Stimulated activated CD4-positive, alpha-beta T cell treated with anti-CD3 and anti-CD28 coated beads, Interleukin-15, amount 100 ng/mL, for 48 hours (primary cell): ENCODE measurements around the gene KCNMA1.

ENCODE experiments used
- DNase-seq, 2 donors: peaks; one replicate each; pipeline ENCODE4 v3.0.0-alpha.2; 2020; ENCODE audit warnings: low read depth in 2 of 2

The KCNMA1 gene

DNA sequence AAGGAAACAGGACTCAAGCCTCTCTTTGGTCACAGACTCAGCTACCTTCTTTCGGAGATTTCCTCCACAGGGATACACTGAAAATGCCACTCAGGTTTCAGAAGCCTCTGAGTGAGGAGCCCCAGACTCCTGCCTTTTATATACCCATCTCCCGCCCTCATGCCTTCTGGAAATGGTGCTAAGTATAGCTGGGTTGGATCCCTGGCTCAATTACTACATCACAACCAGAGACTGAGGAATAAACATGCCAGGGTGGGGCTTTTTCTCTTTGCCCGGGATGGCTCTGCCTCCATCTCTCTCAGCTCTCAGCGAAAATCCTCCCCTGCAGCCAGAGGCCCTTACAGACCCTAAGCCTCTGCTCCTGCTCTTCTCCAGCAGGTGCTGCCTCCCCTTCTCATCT lies 299.5 kb downstream of the KCNMA1 start:
- no peak for DNase-seq

DNA sequence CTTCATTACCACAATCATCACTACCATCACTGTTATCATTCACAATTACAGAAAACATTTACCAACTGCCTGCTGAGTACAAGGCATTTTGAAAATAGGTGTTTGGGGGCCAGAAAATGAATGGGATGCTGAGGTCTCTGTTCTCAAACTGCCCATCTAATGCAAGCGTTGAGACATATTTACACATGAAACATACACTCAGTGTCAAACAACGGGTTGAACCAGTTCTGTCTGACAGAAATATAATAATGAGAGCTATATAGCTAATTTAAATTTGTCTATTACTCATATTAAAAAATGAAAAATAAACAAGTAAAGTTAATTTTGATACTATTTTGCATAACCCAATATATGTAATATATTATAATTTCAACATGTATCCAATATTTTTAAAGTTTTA lies 303.1 kb downstream of the KCNMA1 start:
- no peak for DNase-seq

DNA sequence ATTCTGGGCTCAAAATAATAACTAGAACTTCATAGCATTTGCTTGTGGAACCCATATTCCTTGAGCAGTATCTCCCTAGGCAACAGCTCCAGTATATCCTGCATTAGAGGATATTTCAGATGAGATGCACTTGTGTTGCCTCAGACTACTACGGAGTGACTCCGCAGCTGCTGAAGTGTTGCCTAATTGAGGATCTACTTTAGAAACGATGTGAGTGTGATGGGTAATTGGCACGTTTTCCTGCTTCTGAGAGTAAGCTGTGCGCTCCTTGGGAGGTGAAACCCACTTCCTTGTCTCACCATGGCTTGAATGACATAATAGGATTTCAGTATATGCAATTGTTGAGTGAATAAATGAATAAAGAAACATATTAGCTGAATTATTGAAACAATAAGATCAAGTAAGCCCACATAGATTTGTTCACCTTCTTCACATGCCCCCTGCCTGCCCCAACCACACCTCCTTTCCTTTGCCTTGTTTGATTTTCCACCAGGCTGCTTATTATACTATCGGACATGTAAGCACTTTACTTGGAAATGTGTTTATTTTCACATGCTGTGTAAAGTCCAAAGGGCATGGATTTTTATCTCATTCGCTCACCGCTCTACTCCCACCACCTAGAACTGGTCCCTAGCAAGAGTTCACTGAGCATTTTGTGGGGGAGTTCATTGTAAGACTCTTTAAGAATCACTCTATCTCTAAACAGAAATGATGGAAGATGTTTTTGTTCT lies 303.8 kb downstream of the KCNMA1 start:
- no peak for DNase-seq

DNA sequence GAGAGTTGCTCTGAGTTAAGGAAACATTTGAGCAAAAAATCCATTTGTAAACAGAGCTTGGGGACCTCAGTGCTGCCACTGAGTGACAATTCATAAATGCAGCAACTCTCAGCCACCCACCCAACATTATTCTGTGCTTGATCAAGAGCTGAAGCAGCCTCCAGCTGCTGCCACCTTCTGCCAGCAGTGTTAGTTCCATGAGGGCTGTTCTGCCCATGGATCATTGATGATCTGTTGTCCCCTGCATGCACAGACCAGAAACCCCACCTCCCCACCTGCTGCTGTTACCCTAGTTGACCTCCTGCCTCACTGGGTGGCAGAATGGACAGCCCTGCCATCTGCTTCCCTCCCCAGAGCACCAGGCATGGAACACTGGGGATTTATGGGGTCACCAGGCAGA lies 305.4 kb downstream of the KCNMA1 start:
- DNase-seq, result no peak

DNA sequence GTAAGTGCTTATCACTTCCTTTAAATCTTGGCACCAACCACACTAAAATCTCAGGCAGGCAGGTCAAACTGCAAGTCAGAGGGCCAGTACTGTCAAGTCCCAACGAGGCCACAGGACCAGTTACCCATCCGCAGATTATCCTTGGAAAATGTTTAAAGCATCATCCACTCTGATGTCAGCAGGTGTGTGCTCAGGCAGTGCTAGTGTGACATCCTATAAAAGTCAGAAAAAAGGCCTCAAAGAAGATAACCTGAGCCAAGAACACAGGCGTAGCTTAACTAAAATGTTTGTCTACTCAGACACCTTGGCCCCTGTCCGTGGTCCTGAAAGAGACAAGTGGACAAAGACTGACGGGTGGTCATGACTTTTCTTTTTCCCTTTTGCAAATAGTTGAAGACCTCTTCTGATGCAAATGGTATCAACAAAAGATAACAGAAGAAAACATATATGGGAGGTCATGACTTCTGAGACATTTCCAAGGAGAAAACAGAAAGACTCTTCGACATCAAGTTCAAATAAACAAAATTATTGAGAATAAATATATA lies 309.3 kb downstream of the KCNMA1 start:
- peak in 1 of 2 donors; percentile 3 for DNase-seq

DNA sequence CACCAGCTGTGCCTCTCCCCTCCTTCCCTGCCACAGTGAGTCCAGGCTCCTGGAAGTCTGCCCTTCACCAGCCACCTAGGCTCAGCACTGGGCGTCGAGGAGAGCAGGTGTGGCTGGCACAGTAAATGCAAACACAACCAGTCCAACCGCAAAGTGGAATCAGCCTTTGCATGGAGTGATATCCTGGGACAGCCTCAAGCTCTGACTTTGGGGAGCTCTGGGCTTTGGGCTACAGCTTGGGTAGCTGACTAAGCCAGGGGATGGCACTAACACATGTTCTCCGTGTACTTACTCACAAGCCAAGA lies 312.4 kb downstream of the KCNMA1 start:
- DNase-seq, result no peak

DNA sequence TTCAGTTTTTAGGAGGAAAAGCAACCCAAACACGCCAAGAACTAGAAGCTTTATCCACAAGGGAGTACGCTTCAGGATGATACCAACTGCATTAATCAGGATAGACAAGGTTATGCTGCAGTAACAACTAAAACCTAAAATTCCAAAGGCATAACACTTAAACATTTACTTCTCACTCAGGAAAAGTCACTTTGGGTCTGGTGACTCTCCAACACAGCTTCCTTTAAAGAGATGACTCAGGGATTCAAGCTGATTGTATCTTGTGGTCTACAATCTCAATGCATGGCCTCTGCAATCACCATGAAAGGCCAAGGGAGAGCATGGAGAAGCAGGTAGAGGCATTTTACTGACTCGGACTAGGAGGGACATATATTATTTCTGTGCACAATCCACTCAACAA lies 315.8 kb downstream of the KCNMA1 start:
- no peak for DNase-seq

DNA sequence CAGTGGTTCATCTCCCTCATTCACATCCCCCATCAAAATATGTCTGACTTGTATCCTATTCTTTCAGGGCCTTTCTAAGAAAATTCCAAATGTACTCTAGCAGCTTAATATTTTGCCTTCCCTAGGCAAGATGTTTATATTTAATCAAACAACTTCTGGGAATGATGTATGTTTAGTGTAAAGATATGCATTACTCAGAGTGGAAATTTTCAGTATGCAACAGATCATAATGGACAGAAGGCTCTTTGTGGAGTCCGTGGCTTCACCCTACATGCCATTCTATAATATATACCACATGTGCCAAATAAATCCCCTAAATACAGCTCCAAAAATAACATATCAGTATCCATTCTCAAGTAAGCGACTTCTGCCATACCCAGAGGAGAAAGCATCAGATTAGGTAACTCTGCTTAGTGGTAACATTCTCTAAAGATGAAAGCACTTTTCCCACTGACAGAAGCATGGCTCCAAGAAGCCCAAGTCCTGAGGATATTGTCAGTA lies 316.6 kb downstream of the KCNMA1 start:
- DNase-seq, result no peak

DNA sequence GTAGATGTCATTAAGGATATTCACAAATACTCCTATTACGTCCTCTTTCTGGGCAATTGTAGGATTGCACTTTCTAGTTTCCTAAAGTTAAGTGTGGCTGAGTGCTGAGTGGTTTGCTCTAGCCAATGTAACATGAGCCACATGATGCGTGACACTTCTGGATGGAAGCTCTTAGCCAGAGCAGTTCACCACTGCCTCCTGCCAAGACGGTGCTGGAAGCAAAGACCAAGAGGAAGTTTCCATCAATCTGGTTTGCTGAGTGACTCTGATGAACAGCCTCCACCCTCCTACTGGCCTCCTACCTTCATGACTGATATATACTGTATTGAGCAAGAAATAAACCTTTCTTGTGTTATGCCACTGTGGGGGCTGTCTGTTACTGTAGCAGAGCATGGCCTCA lies 318.1 kb downstream of the KCNMA1 start:
- no peak for DNase-seq

DNA sequence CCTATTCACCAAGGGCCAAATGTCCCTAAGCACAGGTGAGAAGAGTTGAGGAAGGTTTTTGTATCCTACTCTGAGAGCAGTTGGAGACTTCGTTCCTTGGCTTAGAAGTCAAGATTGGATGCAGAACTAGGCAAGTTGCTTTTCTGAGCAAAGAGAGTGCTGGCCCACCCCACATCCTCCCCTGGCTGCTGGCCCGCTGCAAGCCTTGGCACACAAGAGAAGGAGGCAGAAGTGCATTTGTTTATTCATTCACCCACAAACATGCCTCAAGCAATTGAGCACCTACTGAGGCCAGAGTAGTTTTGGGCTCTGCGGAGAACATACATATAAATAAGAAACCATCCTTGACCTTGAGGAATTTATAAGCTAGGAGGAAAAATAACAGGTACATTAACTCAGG lies 318.9 kb downstream of the KCNMA1 start:
- DNase-seq, result no peak

DNA sequence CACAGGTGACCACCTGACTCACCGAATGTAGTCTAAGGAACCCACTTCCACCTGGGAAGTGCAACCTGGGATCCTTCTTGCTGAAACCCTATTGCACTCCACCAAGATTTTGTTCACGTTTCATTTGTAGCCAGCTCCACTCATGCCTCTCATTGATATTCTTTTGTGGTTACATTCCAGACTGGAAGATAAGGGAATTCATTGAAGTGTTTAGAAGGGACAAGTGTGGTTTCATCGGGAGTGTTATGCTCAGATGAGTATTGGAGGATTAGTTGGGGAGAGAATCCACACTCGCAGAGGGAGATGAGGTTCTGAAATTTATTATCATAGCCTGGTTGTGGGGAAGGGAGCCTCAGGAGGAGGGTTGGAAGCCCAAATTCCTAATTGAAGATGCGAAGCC lies 320.4 kb downstream of the KCNMA1 start:
- no peak for DNase-seq

DNA sequence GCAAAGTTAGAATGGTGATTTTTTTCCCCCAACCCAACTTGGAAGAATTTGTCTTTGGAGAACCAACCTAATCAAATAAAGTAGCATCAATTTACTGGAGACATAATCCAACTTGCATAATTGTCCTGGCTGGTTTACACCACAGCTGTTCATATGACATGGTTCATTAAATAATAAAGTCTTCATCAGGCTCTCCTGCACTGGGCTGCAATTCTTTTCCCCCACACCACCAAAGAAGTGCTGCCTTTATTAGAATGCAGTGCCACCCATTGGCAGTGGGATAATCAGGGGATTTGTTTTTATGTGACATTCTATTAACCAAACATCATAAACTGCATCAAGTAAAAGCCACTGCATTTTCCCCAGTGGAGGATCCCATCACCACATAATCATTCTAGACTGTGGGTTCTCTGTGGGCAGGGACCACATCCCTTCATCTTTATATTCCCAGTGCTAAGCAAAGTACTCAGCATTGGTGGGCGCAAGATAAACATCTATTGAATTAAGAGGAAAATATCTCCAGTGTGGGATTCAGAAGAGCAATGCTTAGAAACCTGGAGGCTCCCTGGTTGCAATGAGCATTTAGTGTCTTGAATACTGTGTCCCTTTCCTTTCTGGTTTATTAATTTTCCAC lies 322.0 kb downstream of the KCNMA1 start:
- no peak for DNase-seq

DNA sequence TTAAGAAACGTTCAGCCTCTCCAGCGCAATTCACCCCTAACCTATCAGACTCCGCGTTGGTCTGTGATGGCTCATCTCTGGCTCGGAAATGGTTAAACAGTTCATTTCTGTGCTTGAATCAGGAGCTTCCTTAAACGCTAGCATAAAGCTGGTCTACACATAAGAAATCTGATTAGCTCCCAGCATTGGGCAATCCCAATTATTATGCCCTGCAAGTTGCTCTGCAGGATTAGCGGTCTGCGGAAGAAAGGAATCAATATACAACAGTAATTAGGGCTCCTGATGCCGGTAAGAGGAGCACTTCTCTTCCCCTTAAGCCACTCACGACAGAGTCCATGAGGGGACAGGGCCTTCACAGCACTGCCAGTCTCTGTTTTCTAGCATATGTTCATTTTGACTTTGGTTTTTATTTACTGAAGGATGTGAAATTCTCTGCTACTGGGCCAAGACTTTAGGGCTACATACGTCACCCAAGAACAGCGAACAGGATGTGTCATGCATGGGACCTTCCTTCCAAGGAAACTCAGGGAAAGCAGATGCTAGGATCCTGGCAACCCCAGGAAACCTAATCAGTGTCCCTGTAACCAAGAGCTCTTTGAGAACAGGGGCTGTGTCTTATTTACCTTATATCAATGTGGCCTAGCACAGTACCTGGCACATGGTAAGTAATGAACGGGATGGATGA lies 324.4 kb downstream of the KCNMA1 start:
- no peak for DNase-seq

DNA sequence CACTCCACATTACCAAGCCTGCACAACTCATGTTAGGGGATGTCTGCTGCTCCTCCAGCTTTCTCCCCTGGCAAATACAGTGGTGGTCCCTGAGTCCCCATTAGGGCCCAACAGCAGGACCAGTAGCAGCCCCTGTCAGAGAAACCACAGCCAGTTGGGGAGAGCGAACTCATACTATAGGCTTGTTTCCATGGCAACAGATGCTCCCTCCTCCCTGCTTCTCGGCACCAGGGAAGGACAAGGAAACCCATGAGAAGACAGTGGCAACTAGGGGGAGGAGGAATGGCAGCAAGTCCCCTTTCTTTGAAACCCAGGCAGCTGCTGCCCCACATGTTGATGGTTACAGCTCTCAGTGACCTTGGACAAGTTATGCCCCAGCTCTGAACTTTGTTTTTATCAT lies 326.4 kb downstream of the KCNMA1 start:
- DNase-seq, result no peak

DNA sequence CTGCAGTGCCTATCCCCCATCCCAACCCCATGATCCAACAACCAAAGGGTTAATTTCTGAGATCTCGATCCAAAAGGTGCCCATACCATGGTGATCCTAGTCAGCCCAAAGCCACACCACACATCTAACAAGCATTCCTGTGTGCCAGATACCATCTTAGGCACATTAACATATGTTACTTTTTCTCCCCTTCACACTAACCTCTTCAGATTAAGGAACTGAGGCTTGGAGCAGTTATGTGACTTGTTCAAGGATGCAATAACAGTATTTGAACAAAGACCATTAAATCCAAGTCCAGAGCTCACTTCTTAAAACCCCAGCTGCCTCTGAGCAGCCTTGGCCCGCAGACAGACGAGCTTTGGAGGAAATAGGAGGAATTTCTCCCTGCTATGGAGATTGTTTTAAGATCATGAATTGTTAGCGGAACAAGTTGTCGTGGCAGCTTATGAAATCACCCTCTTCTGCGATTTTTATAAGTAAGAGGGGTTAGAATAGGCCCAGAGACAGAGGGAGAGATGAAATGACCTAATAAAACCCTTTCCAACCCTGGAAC lies 327.2 kb downstream of the KCNMA1 start:
- DNase-seq, result no peak

DNA sequence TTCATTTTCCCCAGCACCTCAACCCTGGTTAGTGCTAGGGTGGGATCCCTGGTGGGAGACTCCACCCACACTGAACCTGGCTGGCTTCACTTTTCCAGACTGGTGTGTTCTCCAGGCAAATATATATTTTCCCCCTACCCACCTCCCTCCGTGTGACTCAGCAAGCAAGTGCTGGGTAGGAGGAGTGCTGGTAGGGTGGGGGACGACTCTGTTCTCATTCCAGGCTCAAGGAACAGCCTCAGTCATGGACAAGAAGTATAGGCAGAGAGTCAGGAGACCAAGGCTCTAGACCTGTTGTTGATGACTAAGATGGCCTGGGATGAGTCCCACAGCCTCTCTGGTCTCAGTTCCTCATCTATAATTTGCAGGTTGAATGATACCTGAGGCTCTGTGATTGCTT lies 328.1 kb downstream of the KCNMA1 start:
- no peak for DNase-seq

DNA sequence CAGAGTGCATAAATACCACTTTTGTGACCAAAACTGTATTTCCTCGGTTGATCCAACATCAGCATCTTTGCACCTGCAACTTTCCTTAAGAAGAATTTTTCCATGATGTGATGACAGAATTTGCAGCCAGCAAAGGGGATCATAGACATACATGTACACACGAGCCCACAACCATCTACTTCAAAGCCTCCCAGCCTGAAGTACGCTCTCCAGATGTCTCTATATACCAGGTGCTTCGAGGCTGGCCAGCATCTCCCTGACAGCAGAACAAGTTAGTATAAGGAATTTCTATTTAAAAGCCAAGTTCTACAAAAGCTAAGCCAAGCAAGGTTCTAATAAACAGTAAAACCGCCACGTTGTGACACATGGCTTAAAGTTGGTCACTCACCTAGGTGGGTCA lies 328.5 kb downstream of the KCNMA1 start:
- DNase-seq, result no peak

DNA sequence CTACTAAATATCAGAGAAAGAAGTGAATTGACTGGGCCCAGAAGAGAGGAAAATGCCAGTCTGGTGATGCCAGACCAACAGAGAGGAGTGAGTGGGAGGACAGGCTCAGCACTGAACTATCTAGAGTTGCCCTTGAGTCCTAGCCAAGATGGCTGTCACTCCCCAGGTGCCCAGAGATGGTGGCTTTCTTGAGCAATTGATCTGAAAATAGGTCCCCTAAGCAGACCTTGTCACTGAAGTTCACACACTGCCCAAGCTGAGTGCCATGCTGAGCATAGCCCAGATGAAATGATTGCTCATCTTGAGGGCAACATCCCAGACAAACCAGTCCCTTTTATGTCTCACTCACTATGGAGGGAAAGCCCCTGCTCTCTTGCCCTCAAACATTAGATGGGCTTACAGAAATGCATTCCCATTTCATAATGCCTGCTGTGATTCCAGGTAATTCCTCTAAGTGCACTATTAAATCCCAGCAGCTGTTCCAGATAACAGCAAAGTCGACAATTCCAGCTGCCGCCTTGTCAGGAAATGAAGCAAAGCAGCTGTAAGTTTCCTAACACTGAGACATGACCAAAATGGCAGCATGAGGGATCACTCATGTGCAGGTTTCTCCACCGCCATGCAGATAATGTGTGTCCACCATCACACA lies 329.4 kb downstream of the KCNMA1 start:
- no peak for DNase-seq

DNA sequence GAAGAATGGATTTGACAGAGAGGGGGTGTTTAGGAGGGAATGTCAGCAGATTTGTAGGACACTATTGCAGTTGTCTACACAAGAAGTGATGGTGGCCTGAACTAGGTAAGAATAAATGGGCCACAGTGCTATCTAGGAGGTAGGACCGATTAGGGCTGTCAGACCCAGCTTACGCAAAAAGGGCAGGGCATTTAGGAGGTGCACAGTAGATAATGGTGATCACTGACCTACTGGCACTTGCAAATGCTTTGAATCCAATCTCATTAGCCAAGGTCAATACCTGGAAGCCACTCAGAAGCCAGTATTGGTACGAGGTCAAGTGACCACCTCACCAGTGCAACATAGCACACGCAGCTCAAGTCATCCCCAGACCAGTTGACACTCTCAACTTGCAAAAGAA lies 330.9 kb downstream of the KCNMA1 start:
- DNase-seq, result no peak

DNA sequence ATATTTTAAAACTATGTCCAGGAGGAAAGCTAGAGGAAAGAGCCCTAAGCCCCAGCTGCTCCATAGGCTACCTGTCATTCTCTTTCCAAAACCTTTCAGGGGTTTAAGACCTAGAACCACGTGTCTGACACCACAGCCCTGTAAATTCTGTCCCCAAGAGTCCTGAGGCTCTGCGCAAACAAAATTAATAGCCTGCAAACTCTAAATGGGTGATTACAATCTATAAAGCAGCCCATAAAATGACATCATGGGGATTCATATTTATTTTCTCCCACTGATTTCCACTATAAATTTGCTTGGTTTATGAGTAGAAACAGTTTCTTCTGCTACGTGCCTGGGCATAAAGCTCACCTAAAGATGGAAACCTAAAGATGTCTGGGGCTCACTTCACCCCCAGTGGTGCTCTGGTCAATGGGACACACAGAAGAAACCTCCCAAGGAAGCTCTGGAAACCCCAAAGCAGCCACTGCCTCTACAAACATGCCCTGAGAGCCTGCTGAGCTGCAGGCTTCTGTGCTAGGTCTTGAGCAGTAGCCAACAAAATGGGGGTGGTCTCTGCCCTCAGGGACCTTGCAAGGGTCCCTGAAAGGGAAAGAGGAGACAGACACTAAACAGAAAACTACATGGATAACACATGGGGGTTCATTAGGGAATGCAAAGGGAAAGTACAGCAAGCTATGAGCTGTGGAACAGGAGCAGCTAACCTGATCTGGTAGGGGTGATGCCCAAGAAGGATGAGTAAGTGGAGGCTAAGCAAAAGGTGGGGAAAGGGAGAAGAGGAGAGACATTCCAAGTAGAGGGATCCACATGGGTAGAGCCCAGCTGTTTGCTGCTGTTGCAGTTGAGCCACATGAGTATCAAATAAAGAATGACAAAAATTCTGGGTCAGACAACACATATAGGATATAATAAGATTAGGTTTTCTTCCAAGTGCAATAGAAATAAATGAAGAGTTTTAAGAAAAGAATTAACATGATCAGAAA lies 331.7 kb downstream of the KCNMA1 start:
- no peak for DNase-seq

DNA sequence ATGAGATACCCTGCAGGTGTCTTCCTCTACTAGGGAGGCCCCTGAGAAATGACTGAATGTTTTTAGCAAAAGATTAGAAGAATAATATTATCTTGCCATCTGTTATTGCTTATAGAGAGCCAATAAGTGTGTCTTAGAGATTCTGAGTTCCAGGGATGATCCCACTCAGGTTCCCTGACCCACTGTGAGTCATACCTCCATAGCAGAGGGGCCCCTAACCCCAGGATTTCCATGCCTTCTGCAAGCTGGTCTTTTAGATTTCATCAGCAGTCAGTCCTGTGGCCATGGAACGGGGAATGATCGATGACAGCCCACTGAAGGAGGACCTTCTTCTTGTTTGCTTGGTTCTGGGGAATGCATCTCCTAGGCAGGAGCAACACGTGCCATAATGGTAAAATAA lies 333.4 kb downstream of the KCNMA1 start:
- no peak for DNase-seq
